ENCODE data around the gene IL1RAP. TPM values are rescaled to one million over a fixed set of nuclear protein-coding genes. Genes with fewer than 3 reads are reported as not detected.

Gene IL1RAP
- total RNA-seq, 1 donor from 2014 or later = 5.1 TPM

DNA sequence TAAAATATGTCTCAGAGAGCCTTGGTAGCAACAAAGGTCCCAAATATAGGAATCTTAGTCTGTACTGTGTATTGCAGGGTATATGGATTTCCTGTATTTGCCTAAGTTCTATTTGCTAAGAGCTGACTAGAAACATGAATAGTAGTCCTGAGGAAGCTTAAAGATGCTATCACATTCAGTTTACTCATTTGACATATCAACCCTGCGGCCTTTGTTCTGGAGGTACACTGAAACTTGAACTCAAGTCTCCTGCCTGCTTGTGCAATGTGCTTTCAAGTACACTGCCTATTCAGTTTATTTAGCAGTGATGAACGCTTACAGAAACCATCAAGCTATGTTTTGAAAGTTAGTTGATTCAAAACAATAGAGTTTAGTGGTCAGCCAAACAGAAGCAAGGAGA is 21.1 kb downstream of the IL1RAP start:
- DNase-seq = no peak
- intact Hi-C loops (cut with micrococcal nuclease) = no loop called here
- Histone ChIP-seq H3K4me1 (peaks cover 30% of the 10 kb centered on the region), H3K9me3 (replicated peaks) (no peaks in the 10 kb centered on the region), H3K36me3 (no peaks in the 10 kb centered on the region), H3K4me3 (no peak overlapping the region), H3K27ac (replicated peaks) (no peak overlapping the region), H3K27me3 (ENCODE audit: low read depth) (no peaks in the 10 kb centered on the region)
- TF ChIP-seq, protein P1, sequence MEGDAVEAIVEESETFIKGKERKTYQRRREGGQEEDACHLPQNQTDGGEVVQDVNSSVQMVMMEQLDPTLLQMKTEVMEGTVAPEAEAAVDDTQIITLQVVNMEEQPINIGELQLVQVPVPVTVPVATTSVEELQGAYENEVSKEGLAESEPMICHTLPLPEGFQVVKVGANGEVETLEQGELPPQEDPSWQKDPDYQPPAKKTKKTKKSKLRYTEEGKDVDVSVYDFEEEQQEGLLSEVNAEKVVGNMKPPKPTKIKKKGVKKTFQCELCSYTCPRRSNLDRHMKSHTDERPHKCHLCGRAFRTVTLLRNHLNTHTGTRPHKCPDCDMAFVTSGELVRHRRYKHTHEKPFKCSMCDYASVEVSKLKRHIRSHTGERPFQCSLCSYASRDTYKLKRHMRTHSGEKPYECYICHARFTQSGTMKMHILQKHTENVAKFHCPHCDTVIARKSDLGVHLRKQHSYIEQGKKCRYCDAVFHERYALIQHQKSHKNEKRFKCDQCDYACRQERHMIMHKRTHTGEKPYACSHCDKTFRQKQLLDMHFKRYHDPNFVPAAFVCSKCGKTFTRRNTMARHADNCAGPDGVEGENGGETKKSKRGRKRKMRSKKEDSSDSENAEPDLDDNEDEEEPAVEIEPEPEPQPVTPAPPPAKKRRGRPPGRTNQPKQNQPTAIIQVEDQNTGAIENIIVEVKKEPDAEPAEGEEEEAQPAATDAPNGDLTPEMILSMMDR (IDR thresholded peaks at IDR 0.05; ENCODE audit: borderline replicate concordance) = no peak

DNA sequence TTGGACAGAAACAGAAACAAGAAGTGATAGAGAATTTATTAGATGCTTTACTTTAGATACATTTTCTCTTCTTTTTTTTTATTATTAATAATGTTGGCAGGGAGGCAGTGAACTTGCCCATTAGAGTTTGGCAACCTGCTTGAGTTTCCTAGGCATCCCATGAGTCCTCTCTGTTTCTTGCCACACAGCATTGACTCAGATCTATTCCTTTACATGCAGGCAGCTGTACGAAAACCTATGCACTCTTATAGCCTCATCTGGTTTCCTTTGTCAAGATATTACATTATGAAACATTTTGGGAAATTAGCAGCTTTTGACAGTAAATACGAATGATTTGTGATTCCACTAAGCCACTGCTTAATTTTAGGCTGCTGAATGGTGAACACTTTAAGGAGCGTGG is 23.3 kb downstream of the IL1RAP start:
- Histone ChIP-seq H3K4me1 (peaks cover 22% of the 10 kb centered on the region), H3K27ac (replicated peaks) (no peak overlapping the region), H3K4me3 (no peak overlapping the region), H3K27me3 (ENCODE audit: low read depth) (no peaks in the 10 kb centered on the region), H3K36me3 (no peaks in the 10 kb centered on the region), H3K9me3 (replicated peaks) (no peaks in the 10 kb centered on the region)
- intact Hi-C loops (cut with micrococcal nuclease) = no loop called here
- no peak for DNase-seq
- TF ChIP-seq, protein P1 (IDR thresholded peaks at IDR 0.05; ENCODE audit: borderline replicate concordance) = no peak

DNA sequence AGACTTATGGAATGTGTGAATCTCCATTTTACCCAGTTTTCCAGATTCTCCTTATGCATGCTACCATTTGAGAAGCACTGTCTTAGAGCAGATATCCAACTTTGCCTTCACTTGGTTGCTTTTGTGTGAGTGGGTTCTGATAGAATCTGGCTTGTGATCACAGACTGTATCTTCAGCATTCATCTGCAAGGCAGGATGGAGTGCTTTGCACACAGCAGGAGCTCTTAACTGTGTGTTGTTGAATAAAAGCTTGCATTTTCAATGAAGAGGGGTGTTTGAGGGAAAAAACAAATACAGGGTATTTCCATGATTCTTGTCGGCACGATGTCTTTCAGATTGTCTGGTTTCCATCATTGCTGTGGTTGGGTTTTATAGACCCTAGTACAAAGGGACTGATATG is 24.4 kb downstream of the IL1RAP start:
- Histone ChIP-seq H3K4me1 (peaks cover 20% of the 10 kb centered on the region), H3K27me3 (ENCODE audit: low read depth) (no peaks in the 10 kb centered on the region), H3K4me3 (no peak overlapping the region), H3K9me3 (replicated peaks) (no peaks in the 10 kb centered on the region), H3K36me3 (no peaks in the 10 kb centered on the region), H3K27ac (replicated peaks) (no peak overlapping the region)
- intact Hi-C loops (cut with micrococcal nuclease) = no loop called here
- TF ChIP-seq, protein P1 (IDR thresholded peaks at IDR 0.05; ENCODE audit: borderline replicate concordance) = no peak
- no peak for DNase-seq

DNA sequence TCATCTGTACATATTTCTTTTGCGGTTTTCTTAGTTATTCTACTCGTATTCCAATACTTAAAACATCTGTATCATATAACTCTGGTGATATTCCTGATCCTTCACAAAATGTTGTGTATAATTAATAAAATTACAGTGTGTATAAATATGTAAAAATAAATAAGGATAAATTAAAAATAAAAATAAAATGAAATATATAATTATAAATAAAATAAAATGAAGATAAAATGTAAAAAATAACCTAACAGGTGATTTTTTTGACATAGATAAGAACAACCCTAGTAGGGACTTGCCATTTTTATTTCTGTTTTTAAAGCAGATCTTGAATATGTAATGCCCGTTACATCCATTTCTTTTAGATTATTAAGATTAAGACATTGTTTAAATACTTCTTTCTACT is 25.6 kb downstream of the IL1RAP start:
- Histone ChIP-seq H3K4me1 (peaks cover 7% of the 10 kb centered on the region), H3K9me3 (replicated peaks) (no peaks in the 10 kb centered on the region), H3K36me3 (no peaks in the 10 kb centered on the region), H3K4me3 (no peak overlapping the region), H3K27me3 (ENCODE audit: low read depth) (no peaks in the 10 kb centered on the region), H3K27ac (replicated peaks) (no peak overlapping the region)
- TF ChIP-seq, protein P1 (IDR thresholded peaks at IDR 0.05; ENCODE audit: borderline replicate concordance) = no peak
- DNase-seq = no peak
- intact Hi-C loops (cut with micrococcal nuclease) = no loop called here

DNA sequence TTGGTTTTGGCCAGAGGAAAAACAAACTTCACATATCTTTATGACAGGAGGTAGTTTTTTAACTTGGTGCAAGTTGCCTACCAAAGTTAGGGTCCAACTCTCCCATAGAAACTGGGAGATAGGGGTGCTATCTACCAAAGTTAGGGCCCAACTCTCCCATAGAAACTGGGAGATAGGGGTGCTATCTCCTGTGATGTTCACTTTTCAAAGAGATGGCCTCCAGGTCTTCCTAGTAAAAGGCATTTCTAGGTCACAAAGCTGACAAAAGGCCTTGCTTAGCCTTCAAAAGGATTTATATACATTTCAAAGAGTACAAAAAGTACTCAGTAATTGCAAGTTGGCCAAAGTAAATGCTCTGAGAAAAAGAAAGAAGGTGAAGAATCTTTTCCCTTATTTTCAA is 27.1 kb downstream of the IL1RAP start:
- Histone ChIP-seq H3K27ac (replicated peaks) (no peak overlapping the region), H3K36me3 (no peaks in the 10 kb centered on the region), H3K9me3 (replicated peaks) (no peaks in the 10 kb centered on the region), H3K4me1 (peaks cover 6% of the 10 kb centered on the region), H3K4me3 (no peak overlapping the region), H3K27me3 (ENCODE audit: low read depth) (no peaks in the 10 kb centered on the region)
- DNase-seq = no peak
- TF ChIP-seq, protein P1 (IDR thresholded peaks at IDR 0.05; ENCODE audit: borderline replicate concordance) = no peak
- intact Hi-C loops (cut with micrococcal nuclease) = no loop called here

DNA sequence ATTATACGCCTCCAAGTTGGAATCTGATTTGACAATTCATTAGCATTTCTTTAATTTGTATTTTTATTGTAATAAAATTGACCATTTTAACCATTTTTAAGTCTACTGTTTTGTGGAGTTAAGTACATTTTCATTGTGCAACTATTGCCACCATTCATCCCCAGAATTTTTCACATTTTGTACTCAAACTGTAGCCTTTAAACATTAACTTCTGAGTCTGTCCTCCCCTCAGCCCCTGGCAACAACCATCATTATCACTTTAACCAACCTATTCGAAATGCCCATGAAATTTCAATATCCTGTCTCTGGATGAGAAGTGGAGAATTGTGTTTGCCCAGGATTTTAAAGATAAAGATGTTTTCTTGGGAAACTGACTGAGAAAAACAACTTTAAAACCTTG is 27.7 kb downstream of the IL1RAP start:
- no peaks in the 10 kb centered on the region for H3K27me3 ChIP-seq (ENCODE audit: low read depth)

More for the DNA sequence above, 27.7 kb downstream of the IL1RAP start:
- Histone ChIP-seq H3K4me3 (no peak overlapping the region), H3K9me3 (replicated peaks) (no peaks in the 10 kb centered on the region), H3K4me1 (peaks cover 6% of the 10 kb centered on the region), H3K27ac (replicated peaks) (no peak overlapping the region), H3K36me3 (no peaks in the 10 kb centered on the region)
- intact Hi-C loops (cut with micrococcal nuclease) = no loop called here
- TF ChIP-seq, protein P1 (IDR thresholded peaks at IDR 0.05; ENCODE audit: borderline replicate concordance) = no peak
- DNase-seq = no peak

Measured in left ventricle myocardium inferior (tissue), 1 donor.